Measurements from ENCODE around the gene MYO16.

The MYO16 gene

DNA sequence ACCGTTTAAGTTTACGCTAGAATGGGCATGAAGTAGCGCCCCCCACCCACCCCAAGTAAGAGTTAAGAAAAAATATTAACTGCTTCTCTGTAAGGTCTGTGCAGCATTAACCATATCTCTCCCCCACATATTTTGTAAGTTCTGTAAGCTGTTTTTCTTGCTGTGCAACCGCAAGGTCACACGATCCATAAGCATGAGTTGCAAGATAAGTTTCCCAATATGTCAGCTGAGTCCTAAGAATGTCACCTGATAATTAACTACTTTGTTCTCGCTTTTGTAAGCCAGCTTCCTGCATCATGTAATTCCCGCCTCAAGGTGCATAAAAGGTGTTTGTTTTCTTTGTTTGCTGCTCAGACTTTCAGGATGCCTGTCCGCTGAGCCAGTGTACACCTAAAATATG, 187.0 kb downstream of the MYO16 start:
- Histone ChIP-seq H3K4me1 (no peaks in the 10 kb centered on the region), H3K4me2 (no peak overlapping the region), H3K36me3 (no peaks in the 10 kb centered on the region), H3K27me3 (no peaks in the 10 kb centered on the region), H3K27ac (no peak overlapping the region), H3K9me3 (no peaks in the 10 kb centered on the region), H3K4me3 (no peak overlapping the region), H4K20me1 (no peaks in the 10 kb centered on the region), H3K9ac (no peak overlapping the region)
- no peak for TF ChIP-seq Cebpa-rat (IDR thresholded peaks at IDR 0.05)

DNA sequence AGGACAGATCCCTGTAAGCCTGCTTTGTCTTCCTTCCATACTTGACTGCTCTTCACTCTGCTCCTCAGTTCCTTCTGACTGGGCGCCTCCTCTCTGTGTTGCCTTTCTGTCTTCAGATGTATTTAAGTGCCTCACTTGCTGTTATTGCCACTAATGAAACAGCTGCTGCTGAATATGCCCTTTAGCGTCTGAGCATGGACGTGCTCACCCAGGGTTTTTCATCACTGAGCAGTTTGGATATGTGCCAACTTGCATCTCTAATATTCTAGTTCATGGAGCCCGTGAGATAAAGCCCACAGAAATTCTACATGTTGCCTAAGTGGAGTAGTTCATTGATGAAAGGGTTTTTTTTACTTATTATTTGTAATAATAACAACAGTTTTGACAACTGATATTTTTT, 198.2 kb downstream of the MYO16 start:
- Histone ChIP-seq H3K9ac (no peak overlapping the region), H3K9me3 (peaks cover 17% of the 10 kb centered on the region), H3K27me3 (no peaks in the 10 kb centered on the region), H3K27ac (no peak overlapping the region), H3K4me2 (no peak overlapping the region), H4K20me1 (no peaks in the 10 kb centered on the region), H3K4me3 (no peak overlapping the region), H3K4me1 (no peaks in the 10 kb centered on the region), H3K36me3 (no peaks in the 10 kb centered on the region)
- no peak for TF ChIP-seq Cebpa-rat (IDR thresholded peaks at IDR 0.05)

DNA sequence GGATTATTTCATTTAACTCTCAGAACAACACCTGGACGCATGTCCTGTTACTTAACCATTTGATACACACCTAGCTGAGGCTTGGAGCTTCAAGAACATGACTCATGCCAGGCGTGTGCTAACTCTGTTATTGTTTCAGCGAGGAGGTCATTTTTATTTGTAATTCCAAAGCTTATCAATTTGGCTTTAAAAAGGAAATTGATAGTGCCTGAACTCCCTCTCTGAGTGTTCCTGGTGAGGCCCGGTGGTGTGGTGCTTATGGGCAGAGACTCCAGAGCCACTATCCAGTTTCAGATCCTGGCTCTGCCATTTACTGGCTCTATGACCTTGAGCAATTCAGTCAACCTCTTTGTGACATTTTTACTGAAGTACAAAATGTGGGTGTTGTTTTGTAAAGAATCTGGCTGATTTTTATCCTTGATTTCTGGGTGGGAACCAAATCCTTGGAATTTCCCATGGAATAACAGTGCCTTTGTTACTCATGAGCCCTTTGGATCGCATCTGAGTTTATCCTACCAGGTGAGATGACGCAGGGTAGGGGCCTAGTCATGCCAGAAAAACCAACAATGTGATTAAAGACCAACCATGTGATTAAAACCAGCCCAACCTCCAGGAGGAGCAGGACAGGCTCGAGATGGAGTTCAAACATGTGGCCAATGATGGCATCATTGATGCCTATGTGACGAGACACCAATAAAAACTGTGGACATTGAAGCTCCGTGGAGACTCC, 198.8 kb downstream of the MYO16 start:
- Histone ChIP-seq H3K4me3 (no peak overlapping the region), H3K4me1 (no peaks in the 10 kb centered on the region), H3K9me3 (peaks cover 17% of the 10 kb centered on the region), H3K36me3 (no peaks in the 10 kb centered on the region), H3K27ac (no peak overlapping the region), H3K27me3 (no peaks in the 10 kb centered on the region), H3K9ac (no peak overlapping the region), H3K4me2 (no peak overlapping the region), H4K20me1 (no peaks in the 10 kb centered on the region)
- no peak for TF ChIP-seq Cebpa-rat (IDR thresholded peaks at IDR 0.05)

DNA sequence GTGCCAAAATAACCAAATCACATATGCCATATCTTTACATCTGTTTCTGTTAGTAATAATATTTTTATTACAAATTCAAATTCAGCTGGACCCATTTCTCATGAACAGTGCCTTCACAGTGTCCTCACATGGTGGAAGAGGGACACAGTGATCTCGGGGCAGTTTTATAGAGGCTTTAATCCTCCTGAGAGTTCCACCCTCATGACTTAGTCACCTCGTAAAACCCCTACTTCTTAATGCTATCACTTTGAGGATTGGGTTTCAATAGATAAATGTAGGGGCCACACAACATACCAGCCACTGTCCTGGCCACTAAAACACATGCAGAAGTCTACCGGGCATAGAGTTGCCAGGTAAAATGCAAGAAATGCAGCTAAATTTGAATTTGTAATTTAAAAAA, 201.5 kb downstream of the MYO16 start:
- H3K4me2 ChIP-seq = no peak overlapping the region
- H3K9ac ChIP-seq = no peak overlapping the region
- no peak overlapping the region for H3K4me3 ChIP-seq
- no peaks in the 10 kb centered on the region for H3K27me3 ChIP-seq
- no peaks in the 10 kb centered on the region for H4K20me1 ChIP-seq
- TF ChIP-seq Cebpa-rat (IDR thresholded peaks at IDR 0.05) = no peak
- H3K9me3 ChIP-seq = peaks cover 17% of the 10 kb centered on the region
- no peak overlapping the region for H3K27ac ChIP-seq
- no peaks in the 10 kb centered on the region for H3K36me3 ChIP-seq
- H3K4me1 ChIP-seq = no peaks in the 10 kb centered on the region

DNA sequence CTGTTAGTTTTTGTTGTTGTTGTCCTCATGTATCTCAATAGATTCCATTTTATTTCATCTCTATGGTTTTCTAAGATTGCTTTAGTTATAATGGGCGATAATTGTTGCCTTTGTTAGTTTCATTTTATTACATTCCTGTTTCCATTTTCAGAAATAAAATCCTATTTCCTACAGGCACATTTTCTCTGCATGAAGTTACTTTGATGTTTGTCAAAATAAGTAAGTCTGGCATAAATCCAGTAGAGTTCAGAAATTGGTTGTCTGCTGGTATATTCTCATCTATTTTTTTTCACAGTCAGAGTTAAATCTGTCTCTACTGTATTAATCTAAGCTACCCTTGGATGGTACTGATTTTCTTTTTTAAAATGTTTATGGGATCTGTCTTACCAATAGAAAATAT, 204.1 kb downstream of the MYO16 start:
- no peaks in the 10 kb centered on the region for H3K36me3 ChIP-seq
- H3K4me3 ChIP-seq = no peak overlapping the region
- no peak for TF ChIP-seq Cebpa-rat (IDR thresholded peaks at IDR 0.05)
- no peak overlapping the region for H3K4me2 ChIP-seq
- H3K27me3 ChIP-seq = no peaks in the 10 kb centered on the region
- no peaks in the 10 kb centered on the region for H4K20me1 ChIP-seq
- no peak overlapping the region for H3K27ac ChIP-seq
- peaks cover 11% of the 10 kb centered on the region for H3K9me3 ChIP-seq
- H3K9ac ChIP-seq = no peak overlapping the region
- H3K4me1 ChIP-seq = no peaks in the 10 kb centered on the region

DNA sequence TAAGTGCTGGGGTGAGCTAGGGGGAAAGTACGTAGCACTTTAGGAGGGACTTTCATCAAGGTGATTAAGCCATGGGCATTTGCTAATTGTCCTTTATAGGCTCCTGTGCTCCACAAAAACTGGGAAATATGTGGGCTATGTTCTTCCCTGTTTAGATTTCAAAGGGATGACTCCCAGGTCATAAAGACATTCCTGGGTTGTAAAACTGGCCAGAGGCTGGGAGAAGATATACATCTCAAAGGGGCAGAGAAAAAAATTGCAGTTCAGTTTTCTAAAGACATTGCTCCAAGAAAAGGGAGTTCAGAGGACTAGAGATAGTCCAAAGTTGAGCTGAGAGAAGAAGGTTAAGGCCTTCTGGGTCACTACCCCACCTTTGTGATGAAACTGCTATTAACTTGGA, 204.8 kb downstream of the MYO16 start:
- Histone ChIP-seq H3K9me3 (peaks cover 5% of the 10 kb centered on the region), H3K36me3 (no peaks in the 10 kb centered on the region), H3K27ac (no peak overlapping the region), H3K27me3 (no peaks in the 10 kb centered on the region), H3K9ac (no peak overlapping the region), H3K4me3 (no peak overlapping the region), H3K4me2 (no peak overlapping the region), H4K20me1 (no peaks in the 10 kb centered on the region), H3K4me1 (no peaks in the 10 kb centered on the region)
- no peak for TF ChIP-seq Cebpa-rat (IDR thresholded peaks at IDR 0.05)

DNA sequence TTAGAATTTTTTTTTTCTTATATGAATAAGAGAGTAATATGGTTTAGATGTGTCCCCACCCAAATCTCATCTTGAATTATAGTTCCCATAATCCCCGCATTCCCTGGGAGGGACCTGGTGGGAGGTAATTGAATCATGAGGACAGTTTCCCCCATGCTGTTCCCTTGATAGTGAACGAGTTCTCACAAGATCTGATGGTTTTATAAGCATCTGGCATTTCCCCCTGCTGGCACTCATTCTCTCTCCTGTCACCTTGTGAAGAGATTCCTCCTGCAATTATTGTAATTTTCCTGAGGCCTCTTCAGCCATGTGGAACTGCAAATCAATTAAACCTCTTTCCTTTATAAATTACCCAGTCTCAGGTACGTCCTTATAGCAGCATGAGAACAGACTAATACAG, 205.7 kb downstream of the MYO16 start:
- no peak overlapping the region for H3K4me3 ChIP-seq
- H3K9me3 ChIP-seq = no peaks in the 10 kb centered on the region
- H3K4me2 ChIP-seq = no peak overlapping the region
- no peaks in the 10 kb centered on the region for H3K27me3 ChIP-seq
- no peaks in the 10 kb centered on the region for H3K4me1 ChIP-seq
- no peak for TF ChIP-seq Cebpa-rat (IDR thresholded peaks at IDR 0.05)
- no peaks in the 10 kb centered on the region for H4K20me1 ChIP-seq
- no peak overlapping the region for H3K27ac ChIP-seq
- H3K36me3 ChIP-seq = no peaks in the 10 kb centered on the region
- H3K9ac ChIP-seq = no peak overlapping the region

DNA sequence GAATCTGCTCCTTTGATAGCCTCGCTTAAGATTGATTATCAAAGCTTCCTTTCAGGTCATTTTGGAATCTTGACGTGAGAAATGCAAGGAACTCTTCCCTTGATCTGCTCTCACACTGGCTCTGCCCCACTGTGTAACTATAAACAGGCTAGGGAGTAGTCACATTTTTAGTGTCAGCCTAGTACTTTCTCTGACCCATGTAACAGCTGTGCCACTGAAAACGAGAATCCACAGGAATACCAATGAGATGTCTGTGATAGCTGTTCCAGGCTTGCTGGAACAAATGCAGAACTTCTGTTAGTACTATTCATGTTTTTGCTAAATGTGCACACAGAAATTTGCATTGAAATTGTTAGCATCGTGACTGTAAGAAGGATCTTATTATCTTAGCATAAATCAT, 221.3 kb downstream of the MYO16 start:
- Histone ChIP-seq H3K4me3 (no peak overlapping the region), H4K20me1 (no peaks in the 10 kb centered on the region), H3K4me2 (no peak overlapping the region), H3K9ac (no peak overlapping the region), H3K27ac (no peak overlapping the region), H3K27me3 (no peaks in the 10 kb centered on the region), H3K9me3 (no peaks in the 10 kb centered on the region), H3K36me3 (no peaks in the 10 kb centered on the region), H3K4me1 (no peaks in the 10 kb centered on the region)
- TF ChIP-seq Cebpa-rat (IDR thresholded peaks at IDR 0.05) = no peak

DNA sequence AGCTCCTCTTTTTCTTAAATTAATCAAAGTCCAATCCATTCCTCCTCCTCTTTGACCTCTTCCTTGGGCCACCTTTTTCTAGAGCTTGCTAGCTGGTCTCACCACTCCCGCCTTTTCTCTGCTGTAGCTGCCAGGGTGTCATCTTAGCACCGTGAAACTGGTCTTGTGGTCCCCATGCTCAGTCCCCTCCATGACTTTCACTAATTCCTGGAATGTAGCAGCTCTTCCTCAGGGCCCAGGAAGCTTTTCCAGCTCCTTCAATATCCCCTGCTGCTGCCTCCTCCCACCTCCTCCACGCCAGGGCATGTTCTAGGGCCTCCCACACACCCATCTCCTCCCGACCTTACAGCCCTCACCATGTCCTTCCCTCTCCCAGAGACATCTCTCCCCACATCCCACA, 222.2 kb downstream of the MYO16 start:
- Histone ChIP-seq H3K27me3 (no peaks in the 10 kb centered on the region), H3K4me2 (no peak overlapping the region), H3K4me3 (no peak overlapping the region), H3K36me3 (no peaks in the 10 kb centered on the region), H3K27ac (no peak overlapping the region), H3K9ac (no peak overlapping the region), H4K20me1 (no peaks in the 10 kb centered on the region), H3K9me3 (no peaks in the 10 kb centered on the region), H3K4me1 (no peaks in the 10 kb centered on the region)
- no peak for TF ChIP-seq Cebpa-rat (IDR thresholded peaks at IDR 0.05)

DNA sequence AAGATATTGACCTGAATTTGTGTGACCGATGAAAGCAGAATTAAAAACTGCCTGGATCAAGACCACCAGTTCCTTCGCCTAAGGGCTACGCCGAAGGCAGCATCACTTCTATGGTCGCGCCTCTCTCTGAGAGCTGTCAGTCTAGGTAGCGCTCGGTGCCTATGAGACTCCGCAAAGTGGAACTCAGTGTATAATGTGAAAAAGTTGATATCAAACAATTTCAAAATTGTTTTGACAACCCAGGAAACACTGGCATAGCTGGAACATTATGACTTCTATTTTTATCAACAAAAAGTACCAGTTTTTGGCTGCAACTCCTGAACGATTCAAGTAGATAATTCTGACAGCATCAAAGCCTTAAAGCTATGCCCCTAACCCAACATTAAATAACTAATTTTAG, 223.6 kb downstream of the MYO16 start:
- no peaks in the 10 kb centered on the region for H4K20me1 ChIP-seq
- H3K9me3 ChIP-seq = no peaks in the 10 kb centered on the region
- H3K27me3 ChIP-seq = no peaks in the 10 kb centered on the region
- no peaks in the 10 kb centered on the region for H3K4me1 ChIP-seq
- H3K4me2 ChIP-seq = no peak overlapping the region
- no peaks in the 10 kb centered on the region for H3K36me3 ChIP-seq
- no peak overlapping the region for H3K9ac ChIP-seq
- TF ChIP-seq Cebpa-rat (IDR thresholded peaks at IDR 0.05) = no peak
- H3K27ac ChIP-seq = no peak overlapping the region
- no peak overlapping the region for H3K4me3 ChIP-seq
